Pancreas (tissue), 10 donors: Measurements from ENCODE around the gene DPYSL3. TPM values are rescaled to one million over a fixed set of nuclear protein-coding genes. Genes with fewer than 3 reads are reported as not detected.

Source experiments
- ATAC-seq, 4 donors: fragments of 200-7000 bp; cut with Tn5 transposase; one replicate each; pipeline versions ENCODE4 v1.8.0 to v1.9.1; 2020; ENCODE audit warnings: mild to moderate bottlenecking in 4 of 4, moderate library complexity in 4 of 4
- DNase-seq, 6 donors: peaks; one replicate each; pipeline ENCODE4 v3.0.0-alpha.2; 2020
- FAIRE-seq: peaks from 2 replicates; lab custom pipeline; 2012; peaks lifted over from hg19 to GRCh38; lab: Jason Lieb, UNC
- H3K27ac ChIP-seq, 4 donors: fragments of 200-600 bp; sonication (generic); 1 replicate in 3 of 4; 2 replicates in 1 of 4; pipeline versions ENCODE4 v1.5.0 to v1.8.0; 2020
- H3K27me3 ChIP-seq, 4 donors: fragments of 200-600 bp; one replicate each; pipeline ENCODE4 v1.8.0; 2021
- H3K36me3 ChIP-seq, 3 donors: fragments of 200-600 bp; sonication (generic) in 1 of 3; one replicate each; pipeline versions ENCODE4 v1.5.0 to v1.8.0; 2020 to 2021
- H3K4me1 ChIP-seq, 3 donors: fragments of 200-600 bp; one replicate each; pipeline ENCODE4 v1.8.0; 2021
- H3K4me3 ChIP-seq, 4 donors: fragments of 200-600 bp; sonication (generic) in 2 of 4; one replicate each; pipeline versions ENCODE4 v1.5.0 to v1.8.0; 2020 to 2021
- H3K9me3 ChIP-seq, 4 donors: fragments of 200-600 bp; one replicate each; pipeline ENCODE4 v1.8.0; 2021
- WGBS, 2 donors: extraction: QIAGEN DNeasy Blood & Tissue Kit; methylation state at CpG; one replicate each; pipeline ENCODE4 v1.1.7; 2013; 5-methylcytosine and 5-hydroxymethylcytosine counted together
- intact Hi-C, 3 donors: fragments of 100-400 bp; cut with DNase I; formaldehyde crosslinking; loops; one replicate each; pipeline versions ENCODE4 v1.11.1 to v1.14.2; 2022
- polyA plus RNA-seq, 2 donors: library from polyadenylated mRNA; stranded (reverse); fragments of 200-250 nt; gene quantifications; one replicate each; pipeline ENCODE4 v1.2.3, GENCODE V29; 2013
- total RNA-seq, 6 donors: library from RNA; stranded (reverse); fragmentation: NEBNext Ultra II Directional in 4 of 6; extraction: Animal tissue kit (Norgen Biotek cat#: 25700) in 4 of 6; gene quantifications; one replicate each; pipeline versions ENCODE4 v1.2.1 to v1.2.4, GENCODE V29; 2021 to 2023
- TF ChIP-seq, protein P1 (sequence below), 4 donors: fragments of 200-600 bp; sonication (generic) in 3 of 4; IDR thresholded peaks; one replicate each; pipeline versions ENCODE4 v1.5.0 to v1.8.0; 2021; ENCODE audit warnings: antibody characterized with exemption in 4 of 4
- donor health status: healthy with polysubstance abuse.
- donor health status: DM: no; HTN: no; CAD: no; lungs with moderate emphysema.
- donor health status: DM: no; HTN: no; CAD: no.
- donor health status: control.
- donor health status: control.
- donor health status: Bipolar disorder and iron deficiency.
- donor health status: DM: yes; HTN: yes; CAD: no.
- donor health status: DM: no; HTN: no; CAD: no.
- donor health status: DM: no; HTN: no; CAD: no.
- donor health status: DM: yes; HTN: yes; CAD: no.

Gene DPYSL3
- total and polyA plus RNA-seq, 8 donors, result 1.7 to 18.4 (median 5.0) TPM

DNA sequence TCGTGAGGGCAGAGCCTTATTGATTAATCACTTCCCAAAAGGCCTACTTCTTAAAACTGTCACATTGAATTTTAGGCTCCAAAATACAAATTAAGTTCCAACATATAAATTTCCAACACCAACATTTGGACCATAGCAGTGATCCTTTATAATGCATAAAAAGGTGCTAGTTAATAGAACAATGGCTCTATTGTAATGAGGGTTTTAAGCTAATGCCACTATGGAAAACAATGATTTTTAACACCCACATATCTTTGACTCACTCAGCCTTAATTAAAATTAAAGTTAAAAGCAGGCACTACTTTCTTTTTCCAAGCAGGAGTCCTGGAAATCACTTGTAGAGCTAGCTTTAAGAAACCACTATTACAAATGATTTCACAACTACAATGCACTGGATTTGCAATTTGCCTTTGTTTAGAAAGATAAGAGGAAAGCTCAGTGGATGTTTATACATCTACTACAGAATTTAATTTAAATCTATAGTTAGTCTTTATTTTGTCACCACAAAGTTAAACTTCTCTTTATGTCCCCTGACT lies 41.8 kb downstream of the DPYSL3 start:
- ATAC-seq (no peak), DNase-seq (no peak), FAIRE-seq (no peak)
- no peak overlapping the region for H3K4me3 ChIP-seq
- TF ChIP-seq, protein P1, sequence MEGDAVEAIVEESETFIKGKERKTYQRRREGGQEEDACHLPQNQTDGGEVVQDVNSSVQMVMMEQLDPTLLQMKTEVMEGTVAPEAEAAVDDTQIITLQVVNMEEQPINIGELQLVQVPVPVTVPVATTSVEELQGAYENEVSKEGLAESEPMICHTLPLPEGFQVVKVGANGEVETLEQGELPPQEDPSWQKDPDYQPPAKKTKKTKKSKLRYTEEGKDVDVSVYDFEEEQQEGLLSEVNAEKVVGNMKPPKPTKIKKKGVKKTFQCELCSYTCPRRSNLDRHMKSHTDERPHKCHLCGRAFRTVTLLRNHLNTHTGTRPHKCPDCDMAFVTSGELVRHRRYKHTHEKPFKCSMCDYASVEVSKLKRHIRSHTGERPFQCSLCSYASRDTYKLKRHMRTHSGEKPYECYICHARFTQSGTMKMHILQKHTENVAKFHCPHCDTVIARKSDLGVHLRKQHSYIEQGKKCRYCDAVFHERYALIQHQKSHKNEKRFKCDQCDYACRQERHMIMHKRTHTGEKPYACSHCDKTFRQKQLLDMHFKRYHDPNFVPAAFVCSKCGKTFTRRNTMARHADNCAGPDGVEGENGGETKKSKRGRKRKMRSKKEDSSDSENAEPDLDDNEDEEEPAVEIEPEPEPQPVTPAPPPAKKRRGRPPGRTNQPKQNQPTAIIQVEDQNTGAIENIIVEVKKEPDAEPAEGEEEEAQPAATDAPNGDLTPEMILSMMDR (IDR thresholded peaks at IDR 0.05), result no peak
- H3K4me1 ChIP-seq, result no peaks in the 10 kb centered on the region
- no peak overlapping the region for H3K27ac ChIP-seq
- H3K36me3 ChIP-seq, result no peaks in the 10 kb centered on the region
- intact Hi-C loops, result loop anchor here in 1 of 3 donors (10.0 kb wide), 1 partner anchor 107 kb away; no protein-coding TSS in a partner anchor
- WGBS, 2 donors, result 53 to 65% methylated on average over 1 of the region's 1 CpG
- H3K9me3 ChIP-seq, result no peaks in the 10 kb centered on the region
- no peaks in the 10 kb centered on the region for H3K27me3 ChIP-seq

GRCh38 chr5:147466360-147466980 lies 43.4 kb downstream of the DPYSL3 start:
- FAIRE-seq (no peak), ATAC-seq (peak in 2 of 4 donors; percentile 37 to 56), DNase-seq (no peak)
- Histone ChIP-seq H3K27ac (no peak overlapping the region), H3K36me3 (no peaks in the 10 kb centered on the region), H3K4me3 (no peak overlapping the region), H3K9me3 (no peaks in the 10 kb centered on the region), H3K4me1 (no peaks in the 10 kb centered on the region), H3K27me3 (no peaks in the 10 kb centered on the region)
- intact Hi-C loops, result loop anchor here in 1 of 3 donors (10.0 kb wide), 1 partner anchor 108 kb away; no protein-coding TSS in a partner anchor
- WGBS, 2 donors, result 67% methylated on average over 6 of the region's 6 CpGs
- TF ChIP-seq, protein P1 (IDR thresholded peaks at IDR 0.05), result no peak

DNA sequence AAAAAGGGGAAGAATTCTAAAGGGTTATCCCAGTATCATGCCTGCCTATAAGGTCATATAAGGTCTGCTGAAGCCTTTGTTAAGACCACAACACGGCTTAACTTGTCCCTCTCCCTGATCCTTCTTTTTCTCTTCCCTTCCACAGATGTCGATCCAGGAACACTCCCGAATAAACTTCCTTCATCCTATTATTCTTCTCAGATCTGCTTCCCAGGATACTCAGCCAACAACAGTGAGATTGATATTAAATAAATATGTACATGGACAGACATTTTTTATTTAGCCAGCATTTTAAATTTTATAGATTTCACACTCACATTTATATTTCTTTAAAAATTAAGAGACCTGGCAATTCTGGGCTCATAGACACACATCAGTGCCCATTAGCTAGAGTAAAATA lies 44.1 kb downstream of the DPYSL3 start:
- whole genome bisulfite sequencing, 2 donors, result 79 to 87% methylated on average over 3 of the region's 3 CpGs
- DNase-seq, result no peak
- TF ChIP-seq, protein P1 (IDR thresholded peaks at IDR 0.05), result no peak

DNA sequence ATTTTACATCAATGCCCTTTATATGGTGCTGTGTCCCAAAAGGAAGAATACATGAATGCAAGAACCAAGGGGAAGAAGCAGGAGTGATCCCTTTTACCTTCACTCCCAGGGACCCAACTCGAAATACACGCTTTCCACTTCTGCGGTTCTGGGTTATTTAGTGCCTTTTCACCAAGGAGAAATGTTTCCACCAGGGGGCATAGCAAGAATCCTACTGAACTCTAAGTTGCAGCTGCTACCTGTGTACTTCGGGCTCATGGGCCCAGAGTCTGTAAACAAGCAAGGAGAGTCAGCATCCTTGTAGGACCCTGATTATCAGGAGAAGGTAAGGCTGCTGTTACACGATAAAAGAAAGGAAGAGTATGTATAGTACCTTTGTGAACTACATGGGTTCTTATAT lies 45.7 kb downstream of the DPYSL3 start:
- TF ChIP-seq, protein P1 (IDR thresholded peaks at IDR 0.05), result peak in 1 of 4 donors; percentile 19
- no peak for FAIRE-seq
- no peaks in the 10 kb centered on the region for H3K4me1 ChIP-seq
- no peaks in the 10 kb centered on the region for H3K36me3 ChIP-seq
- H3K9me3 ChIP-seq, result no peaks in the 10 kb centered on the region
- no peak overlapping the region for H3K4me3 ChIP-seq
- peak in 3 of 4 donors; percentile 65 to 66 (median 66) for ATAC-seq
- WGBS, 2 donors, result 43 to 47% methylated on average over 5 of the region's 5 CpGs
- no peaks in the 10 kb centered on the region for H3K27me3 ChIP-seq
- no peak overlapping the region for H3K27ac ChIP-seq
- peak in 2 of 6 donors; percentile 6 to 15 for DNase-seq
- intact Hi-C loops, result loop anchor here in 1 of 3 donors (10.0 kb wide), 1 partner anchor 111 kb away; no protein-coding TSS in a partner anchor

More for the DNA sequence above, 44.1 kb downstream of the DPYSL3 start:
- Histone ChIP-seq H3K4me1 (no peaks in the 10 kb centered on the region), H3K36me3 (no peaks in the 10 kb centered on the region), H3K27ac (no peak overlapping the region), H3K27me3 (no peaks in the 10 kb centered on the region), H3K4me3 (no peak overlapping the region), H3K9me3 (no peaks in the 10 kb centered on the region)
- intact Hi-C loops, result loop anchor here in 1 of 3 donors (10.0 kb wide), 1 partner anchor 109 kb away; no protein-coding TSS in a partner anchor
- FAIRE-seq (no peak), ATAC-seq (no peak)

DNA sequence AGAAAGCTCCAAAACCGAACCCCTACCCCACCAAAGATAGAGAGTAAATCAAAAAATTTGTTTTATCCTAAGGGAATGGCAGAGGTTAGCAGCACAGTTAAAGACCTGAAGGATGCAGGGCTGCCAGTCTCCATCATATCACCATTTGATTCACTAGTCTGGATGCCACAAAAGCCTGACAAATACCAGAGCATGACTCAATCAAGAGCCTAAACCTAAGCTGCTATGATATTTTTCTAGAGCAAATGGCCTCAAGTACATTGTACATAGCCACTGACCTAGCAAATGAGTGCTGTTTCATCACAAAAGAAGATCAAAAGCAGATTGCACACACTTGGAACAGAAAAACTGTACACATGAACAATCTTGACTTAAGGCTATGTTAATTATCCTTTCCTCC lies 48.0 kb downstream of the DPYSL3 start:
- H3K4me1 ChIP-seq, result no peaks in the 10 kb centered on the region
- H3K27ac ChIP-seq, result no peak overlapping the region
- no peaks in the 10 kb centered on the region for H3K36me3 ChIP-seq
- no peak for DNase-seq
- H3K9me3 ChIP-seq, result no peaks in the 10 kb centered on the region
- WGBS, 2 donors, result 39 to 54% methylated on average over 1 of the region's 1 CpG
- no peak overlapping the region for H3K4me3 ChIP-seq
- no peak for FAIRE-seq
- no peak for ATAC-seq
- TF ChIP-seq, protein P1 (IDR thresholded peaks at IDR 0.05), result no peak
- intact Hi-C loops, result loop anchor here in 1 of 3 donors (10.0 kb wide), 1 partner anchor 113 kb away; no protein-coding TSS in a partner anchor
- H3K27me3 ChIP-seq, result no peaks in the 10 kb centered on the region
